Right ventricle myocardium inferior (tissue), 1 donor: ENCODE measurements around the gene TAOK1. TPM values are rescaled to one million over a fixed set of nuclear protein-coding genes. Genes with fewer than 3 reads are reported as not detected.
A peak's percentile ranks its signal among the peaks of the same experiment; 100 is the strongest.

Experiments
- ATAC-seq: fragments of 200-7000 bp; cut with Tn5 transposase; one replicate; pipeline ENCODE4 v1.9.1; 2020; ENCODE audit warnings: mild to moderate bottlenecking, moderate library complexity
- DNase-seq: peaks from one replicate; pipeline ENCODE4 v3.0.0; 2021; ENCODE audit errors: missing footprints
- intact Hi-C: fragments of 100-400 bp; cut with DNase I; formaldehyde crosslinking; loops from one replicate; pipeline ENCODE4 v1.11.0; 2022
- total RNA-seq: library from RNA; stranded (reverse); fragmentation: NEBNext Ultra II Directional; extraction: Animal tissue kit (Norgen Biotek cat#: 25700); gene quantifications from one replicate; pipeline ENCODE4 v1.2.1, GENCODE V29; 2021
- donor health status: DM: no; HTN: yes; CAD: no; lungs with severe emphysema.

TAOK1 gene
- total RNA-seq, 1 donor from 2014 or later = 45.1 TPM

- ATAC-seq (no peak), DNase-seq (peak; percentile 31)
Measured at GRCh38 chr17:29595943-29596774, 206.0 kb downstream of the TAOK1 start.

GRCh38 chr17:29596811-29597210 lies 206.6 kb downstream of the TAOK1 start:
- peak; percentile 50 for DNase-seq
- no peak for ATAC-seq
- intact Hi-C loops = no loop called here

More at GRCh38 chr17:29595943-29596774, 206.0 kb downstream of the TAOK1 start:
- intact Hi-C loops = no loop called here

GRCh38 chr17:29597361-29598172 lies 207.4 kb downstream of the TAOK1 start:
- DNase-seq (peak; percentile 30), ATAC-seq (no peak)
- intact Hi-C loops = no loop called here

Other genes with a start within 250 kb of the TAOK1 start
- 373 TPM for gene MYO18A, start 210.0 kb upstream of the TAOK1 start, total RNA-seq
- gene CRYBA1, start 143.5 kb upstream of the TAOK1 start, total RNA-seq = not detected
- 42.3 TPM for gene NUFIP2, start 96.2 kb upstream of the TAOK1 start, total RNA-seq
- gene ABHD15, start 176.7 kb downstream of the TAOK1 start, total RNA-seq = 7.1 TPM
- gene TP53I13, start 178.3 kb downstream of the TAOK1 start, total RNA-seq = 38.8 TPM
- 33.0 TPM for gene GIT1, start 199.3 kb downstream of the TAOK1 start, total RNA-seq
- gene ANKRD13B, start 202.8 kb downstream of the TAOK1 start, total RNA-seq = 9.2 TPM
- 93.2 TPM for gene CORO6, start 232.5 kb downstream of the TAOK1 start, total RNA-seq